Measurements from ENCODE around the gene PUS7. TPM values are rescaled to one million over a fixed set of nuclear protein-coding genes. Genes with fewer than 3 reads are reported as not detected.

PUS7 gene
- total and polyA plus RNA-seq, 4 donors: 5.0 to 16.7 (median 10.8) TPM

GRCh38 chr7:105489409-105489808, 32.7 kb downstream of the PUS7 start:
- H3K9ac ChIP-seq (ENCODE audit: insufficient read depth in 1 of 2, low read length in 2 of 2): no peak overlapping the region
- ATAC-seq (ENCODE audit: insufficient read depth, low FRiP score) (no peak), DNase-seq (no peak)
- H3K4me3 ChIP-seq: no peak overlapping the region
- H3K36me3 ChIP-seq (ENCODE audit: control insufficient read depth in 4 of 4, insufficient read depth in 4 of 4, low read length in 4 of 4): peaks cover 3 to 7% (median 5%) of the 10 kb centered on the region in 4 donors
- no peaks in the 10 kb centered on the region for H3K27me3 ChIP-seq (ENCODE audit: control insufficient read depth in 3 of 3, insufficient read depth in 3 of 3, low read length in 2 of 3)
- H3K4me1 ChIP-seq (ENCODE audit: control insufficient read depth in 5 of 5, insufficient read depth in 5 of 5, low read length in 5 of 5): peaks cover 0 to 11% (median 6%) of the 10 kb centered on the region in 5 donors
- no peak overlapping the region for H3K27ac ChIP-seq (ENCODE audit: low read depth in 1 of 2, low read length in 1 of 2)
- 85 to 87% methylated on average over 3 of the region's 3 CpGs for WGBS, 2 donors
- no peaks in the 10 kb centered on the region for H3K9me3 ChIP-seq (ENCODE audit: control insufficient read depth in 4 of 4, insufficient read depth in 3 of 4, low read length in 3 of 4)
- no peak for TF ChIP-seq CTCF (IDR thresholded peaks at IDR 0.05; ENCODE audit: control extremely low read depth, extremely low read depth)

- ATAC-seq (ENCODE audit: insufficient read depth, low FRiP score) (no peak), DNase-seq (peak in 2 of 3 donors; percentile 72 to 84)
- H3K27me3 ChIP-seq (ENCODE audit: control insufficient read depth in 3 of 3, insufficient read depth in 3 of 3, low read length in 2 of 3): no peaks in the 10 kb centered on the region
- peaks cover 3 to 7% (median 5%) of the 10 kb centered on the region in 4 donors for H3K36me3 ChIP-seq (ENCODE audit: control insufficient read depth in 4 of 4, insufficient read depth in 4 of 4, low read length in 4 of 4)
- peak; percentile 18 for TF ChIP-seq CTCF (IDR thresholded peaks at IDR 0.05; ENCODE audit: control extremely low read depth, extremely low read depth)
- no peaks in the 10 kb centered on the region for H3K9me3 ChIP-seq (ENCODE audit: control insufficient read depth in 4 of 4, insufficient read depth in 3 of 4, low read length in 3 of 4)
- H3K27ac ChIP-seq (ENCODE audit: low read depth in 1 of 2, low read length in 1 of 2): no peak overlapping the region
- peaks cover 0 to 11% (median 6%) of the 10 kb centered on the region in 5 donors for H3K4me1 ChIP-seq (ENCODE audit: control insufficient read depth in 5 of 5, insufficient read depth in 5 of 5, low read length in 5 of 5)
- 53 to 81% methylated on average over 6 of the region's 6 CpGs for WGBS, 2 donors
- peak overlapping the region in 1 of 2 donors; percentile 42 for H3K9ac ChIP-seq (ENCODE audit: insufficient read depth in 1 of 2, low read length in 2 of 2)
- no peak overlapping the region for H3K4me3 ChIP-seq
Measured at GRCh38 chr7:105487579-105488571, 34.2 kb downstream of the PUS7 start.

- TF ChIP-seq CTCF (IDR thresholded peaks at IDR 0.05; ENCODE audit: control extremely low read depth, extremely low read depth): no peak
- 95 to 97% methylated on average over 4 of the region's 4 CpGs for WGBS, 2 donors
Measured at GRCh38 chr7:105480931-105481330, 41.1 kb downstream of the PUS7 start.

More at GRCh38 chr7:105480931-105481330, 41.1 kb downstream of the PUS7 start:
- DNase-seq (no peak), ATAC-seq (ENCODE audit: insufficient read depth, low FRiP score) (no peak)
- Histone ChIP-seq H3K27ac (ENCODE audit: low read depth in 1 of 2, low read length in 1 of 2) (no peak overlapping the region), H3K4me3 (no peak overlapping the region), H3K27me3 (ENCODE audit: control insufficient read depth in 3 of 3, insufficient read depth in 3 of 3, low read length in 2 of 3) (no peaks in the 10 kb centered on the region), H3K4me1 (ENCODE audit: control insufficient read depth in 5 of 5, insufficient read depth in 5 of 5, low read length in 5 of 5) (no peaks in the 10 kb centered on the region), H3K9ac (ENCODE audit: insufficient read depth in 1 of 2, low read length in 2 of 2) (no peak overlapping the region), H3K36me3 (ENCODE audit: control insufficient read depth in 4 of 4, insufficient read depth in 4 of 4, low read length in 4 of 4) (peaks cover 3 to 15% (median 6%) of the 10 kb centered on the region in 4 donors), H3K9me3 (ENCODE audit: control insufficient read depth in 4 of 4, insufficient read depth in 3 of 4, low read length in 3 of 4) (no peaks in the 10 kb centered on the region)

Measured in lung (tissue), 12 donors.